Measurements from ENCODE around the gene PPFIA3.

- no peak for TF ChIP-seq TCF7L2 (IDR thresholded peaks at IDR 0.05; ENCODE audit: borderline replicate concordance, extremely low read depth, insufficient read depth, insufficient read length)
- TF ChIP-seq POLR2A (IDR thresholded peaks at IDR 0.05; ENCODE audit: borderline replicate concordance, extremely low read depth, insufficient read depth, insufficient read length), result peak; percentile 21
- no peak for TF ChIP-seq EGR1 (IDR thresholded peaks at IDR 0.05; ENCODE audit: low read depth)
- TF ChIP-seq CTCF (IDR thresholded peaks at IDR 0.05 in 2 of 3, conservative IDR thresholded peaks at IDR 0.05 in 1 of 3; ENCODE audit: borderline replicate concordance in 1 of 3, insufficient read depth in 1 of 3, low read depth in 2 of 3, low read length in 2 of 3), result no peak; a peak in 1 of 6 replicates
- peak; percentile 61 for TF ChIP-seq YY1 (IDR thresholded peaks at IDR 0.05; ENCODE audit: extremely low read depth, insufficient replicate concordance, low read depth, low read length)
- TF ChIP-seq MAX (IDR thresholded peaks at IDR 0.05), result peak; percentile 83
- no peak for TF ChIP-seq REST (IDR thresholded peaks at IDR 0.05; ENCODE audit: low read depth)
- TF ChIP-seq EZH2 (IDR thresholded peaks at IDR 0.05), result no peak
- no peak for TF ChIP-seq ZFX (IDR thresholded peaks at IDR 0.05)
- peak; percentile 76 for TF ChIP-seq POLR2AphosphoS5 (IDR thresholded peaks at IDR 0.05; ENCODE audit: low read depth, low read length)
- no peak for TF ChIP-seq JUND (IDR thresholded peaks at IDR 0.05)
Observed at GRCh38 chr19:49113762-49114629, 5.3 kb upstream of the PPFIA3 start, which contains the start of gene LIN7B.
